GM12873 (cell line): ENCODE data around the gene CYB5R4.

ENCODE experiments used
- TF ChIP-seq, protein P1 (sequence below): IDR thresholded peaks from 2 replicates; pipeline ENCODE4 v1.5.1; 2012; ENCODE audit warnings: low read depth, mild to moderate bottlenecking, moderate library complexity, low read length, control low read depth; ENCODE audit not compliant: insufficient read depth; ENCODE audit errors: missing control alignments

Gene CYB5R4

DNA sequence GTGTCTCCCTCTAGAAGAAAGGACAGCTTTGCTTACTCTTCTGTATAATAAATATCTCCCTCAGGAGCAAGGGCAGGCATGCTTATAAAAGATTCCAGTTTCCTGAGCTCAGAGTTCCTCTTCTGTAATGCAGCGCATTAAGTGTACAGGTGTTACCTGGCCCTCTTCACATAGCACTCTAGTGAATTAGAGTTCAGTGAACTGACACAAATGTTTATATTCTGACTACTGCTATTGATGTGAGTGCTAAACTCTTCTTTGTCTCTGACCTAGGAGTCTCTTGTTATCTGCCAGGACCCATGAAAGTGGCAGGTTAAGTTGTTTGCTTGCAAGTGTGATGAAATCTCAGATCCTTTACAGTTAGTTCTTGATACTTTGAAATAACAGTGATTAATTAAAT, 33.5 kb downstream of the CYB5R4 start:
- TF ChIP-seq, protein P1, sequence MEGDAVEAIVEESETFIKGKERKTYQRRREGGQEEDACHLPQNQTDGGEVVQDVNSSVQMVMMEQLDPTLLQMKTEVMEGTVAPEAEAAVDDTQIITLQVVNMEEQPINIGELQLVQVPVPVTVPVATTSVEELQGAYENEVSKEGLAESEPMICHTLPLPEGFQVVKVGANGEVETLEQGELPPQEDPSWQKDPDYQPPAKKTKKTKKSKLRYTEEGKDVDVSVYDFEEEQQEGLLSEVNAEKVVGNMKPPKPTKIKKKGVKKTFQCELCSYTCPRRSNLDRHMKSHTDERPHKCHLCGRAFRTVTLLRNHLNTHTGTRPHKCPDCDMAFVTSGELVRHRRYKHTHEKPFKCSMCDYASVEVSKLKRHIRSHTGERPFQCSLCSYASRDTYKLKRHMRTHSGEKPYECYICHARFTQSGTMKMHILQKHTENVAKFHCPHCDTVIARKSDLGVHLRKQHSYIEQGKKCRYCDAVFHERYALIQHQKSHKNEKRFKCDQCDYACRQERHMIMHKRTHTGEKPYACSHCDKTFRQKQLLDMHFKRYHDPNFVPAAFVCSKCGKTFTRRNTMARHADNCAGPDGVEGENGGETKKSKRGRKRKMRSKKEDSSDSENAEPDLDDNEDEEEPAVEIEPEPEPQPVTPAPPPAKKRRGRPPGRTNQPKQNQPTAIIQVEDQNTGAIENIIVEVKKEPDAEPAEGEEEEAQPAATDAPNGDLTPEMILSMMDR = no peak

DNA sequence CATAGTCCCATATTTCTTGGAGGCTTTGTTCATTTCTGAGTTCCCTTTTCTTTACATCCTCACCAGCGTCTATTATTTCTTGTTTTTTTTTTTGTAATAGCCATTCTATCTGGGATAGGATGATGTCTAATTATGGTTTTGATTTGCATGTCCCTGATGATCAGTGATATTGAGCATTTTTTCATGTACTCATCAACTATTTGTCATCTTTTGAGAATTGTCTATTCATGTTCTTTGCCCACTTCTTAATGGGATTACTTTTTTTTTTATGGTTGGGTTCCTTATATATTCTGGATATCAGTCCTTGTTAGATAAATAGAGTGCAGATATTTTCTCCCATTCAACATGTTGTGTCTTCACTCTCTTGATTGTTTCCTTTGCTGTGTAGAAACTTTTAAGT, 42.1 kb downstream of the CYB5R4 start:
- TF ChIP-seq, protein P1 = no peak

DNA sequence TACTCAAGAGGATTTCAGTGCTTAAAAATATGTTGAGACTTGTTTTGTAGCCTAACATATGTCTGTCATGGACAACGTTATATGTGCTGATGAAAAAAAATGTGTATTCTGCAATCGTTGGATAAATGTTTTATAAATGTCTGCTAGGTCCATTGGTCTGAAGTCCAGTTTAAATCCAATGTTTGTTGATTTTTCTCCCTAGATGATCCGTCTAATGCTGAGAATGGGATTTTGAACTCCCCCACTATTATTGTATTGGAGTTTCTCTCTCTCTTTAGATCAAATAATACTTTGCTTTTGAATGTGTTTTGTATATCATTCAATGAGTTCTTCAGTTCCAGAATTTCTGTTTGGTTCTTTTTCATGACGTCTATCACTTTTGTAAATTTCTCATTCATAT, 44.9 kb downstream of the CYB5R4 start:
- TF ChIP-seq, protein P1 = no peak

DNA sequence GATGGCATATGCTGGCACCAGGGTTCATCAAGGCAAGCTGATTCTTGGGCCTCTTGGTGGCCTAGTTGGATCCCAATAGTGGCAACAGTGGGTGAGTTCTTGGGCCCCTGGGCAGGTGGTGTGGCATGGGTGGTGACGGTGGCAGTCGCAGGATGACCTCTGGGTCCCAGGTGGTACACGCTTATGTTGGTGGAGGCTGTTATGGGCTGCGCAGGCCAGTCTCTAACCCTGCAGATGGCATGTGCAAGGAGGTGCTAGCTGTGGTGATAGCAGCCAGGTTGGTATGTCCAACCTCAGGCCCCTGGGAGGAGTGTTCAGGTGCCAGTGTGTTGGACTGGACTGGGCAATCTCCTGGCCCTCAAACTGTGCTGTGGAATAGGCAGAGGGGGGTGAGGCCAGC, 46.2 kb downstream of the CYB5R4 start:
- TF ChIP-seq, protein P1 = no peak

DNA sequence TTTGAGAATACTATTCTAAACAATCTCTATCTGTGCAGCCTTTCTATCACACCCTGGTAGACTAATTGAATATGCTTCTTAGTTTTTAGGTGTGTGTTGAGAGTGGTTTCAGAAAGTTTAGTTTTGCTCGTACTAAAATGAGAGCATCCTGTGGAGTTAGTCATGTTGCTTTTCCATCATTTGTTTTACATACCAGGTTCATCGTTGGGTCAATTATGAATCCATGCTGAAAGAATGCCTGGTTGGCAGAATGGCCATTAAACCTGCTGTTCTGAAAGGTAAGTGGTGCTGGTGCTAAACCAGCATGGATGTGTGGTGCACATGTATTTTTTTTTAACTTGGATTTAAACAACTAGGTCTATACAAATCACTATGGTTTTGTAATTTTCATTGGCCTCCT, 49.3 kb downstream of the CYB5R4 start:
- TF ChIP-seq, protein P1 = no peak

DNA sequence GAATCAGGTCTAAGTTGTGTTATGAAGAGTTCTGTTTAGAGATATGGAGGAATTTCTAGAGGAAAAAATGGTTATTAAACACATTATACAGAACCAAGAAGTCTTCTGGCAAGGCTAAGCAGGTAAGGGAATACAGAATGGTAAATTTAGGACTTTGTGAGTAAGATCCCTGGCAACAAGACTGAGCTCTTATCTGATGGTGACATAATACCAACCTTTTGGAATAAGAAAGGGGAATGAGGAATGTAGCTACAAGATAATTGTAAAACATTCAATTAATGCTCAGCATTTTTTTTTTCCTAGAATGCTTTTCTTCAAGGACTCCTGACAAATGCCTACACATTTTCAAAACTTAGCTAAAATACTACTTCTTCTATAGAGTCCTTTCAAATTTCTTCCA, 51.8 kb downstream of the CYB5R4 start:
- TF ChIP-seq, protein P1 = no peak

DNA sequence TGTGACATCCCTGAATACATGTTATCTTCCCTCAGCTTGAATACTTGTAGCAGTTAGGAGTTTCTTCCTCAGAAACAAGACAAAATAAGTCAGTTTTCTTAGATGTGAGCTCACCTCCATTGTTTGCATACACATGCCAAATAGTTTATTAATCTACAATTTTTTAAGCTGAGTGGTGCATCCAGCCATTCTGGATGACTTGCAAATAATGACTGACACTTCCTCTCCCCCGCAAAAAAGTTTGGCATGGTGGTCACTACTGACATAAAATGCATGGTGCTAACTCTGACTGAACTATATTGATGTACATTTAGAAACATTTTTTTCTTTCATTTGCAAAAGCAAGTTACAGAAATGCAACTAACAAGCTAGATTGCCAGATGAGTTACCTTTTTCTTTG, 55.5 kb downstream of the CYB5R4 start:
- TF ChIP-seq, protein P1 = no peak
